Measurements from ENCODE around the gene ZSCAN20. TPM values are rescaled to one million over a fixed set of nuclear protein-coding genes. Genes with fewer than 3 reads are reported as not detected.

ZSCAN20 gene
- total and polyA plus RNA-seq, 2 experiments from 2014 or later = 0.91 to 4.9 TPM

DNA sequence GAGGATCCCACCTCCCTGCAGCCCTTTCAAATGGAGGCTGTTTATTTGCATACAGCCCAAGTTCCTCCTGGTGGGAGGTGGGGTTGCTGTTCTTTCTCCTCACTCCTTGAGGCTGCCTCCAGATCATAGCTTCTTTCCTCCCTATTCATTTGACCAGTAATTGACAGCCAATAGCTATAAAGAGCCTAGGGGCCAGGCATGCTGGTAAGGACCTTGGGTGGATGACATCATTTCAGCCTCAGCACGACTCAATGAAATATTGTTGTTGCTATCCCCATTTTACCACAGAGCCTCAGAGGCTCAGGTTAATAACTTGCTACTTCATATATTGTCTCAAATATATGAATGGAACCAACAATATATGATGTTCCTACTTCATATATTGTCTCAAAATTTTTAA is 31.1 kb downstream of the ZSCAN20 start:
- H3K79me2 ChIP-seq (replicated peaks; ENCODE audit: insufficient read depth) = no peaks in the 10 kb centered on the region
- H4K20me1 ChIP-seq (replicated peaks; ENCODE audit: insufficient read depth) = no peaks in the 10 kb centered on the region
- TF ChIP-seq, protein P1, sequence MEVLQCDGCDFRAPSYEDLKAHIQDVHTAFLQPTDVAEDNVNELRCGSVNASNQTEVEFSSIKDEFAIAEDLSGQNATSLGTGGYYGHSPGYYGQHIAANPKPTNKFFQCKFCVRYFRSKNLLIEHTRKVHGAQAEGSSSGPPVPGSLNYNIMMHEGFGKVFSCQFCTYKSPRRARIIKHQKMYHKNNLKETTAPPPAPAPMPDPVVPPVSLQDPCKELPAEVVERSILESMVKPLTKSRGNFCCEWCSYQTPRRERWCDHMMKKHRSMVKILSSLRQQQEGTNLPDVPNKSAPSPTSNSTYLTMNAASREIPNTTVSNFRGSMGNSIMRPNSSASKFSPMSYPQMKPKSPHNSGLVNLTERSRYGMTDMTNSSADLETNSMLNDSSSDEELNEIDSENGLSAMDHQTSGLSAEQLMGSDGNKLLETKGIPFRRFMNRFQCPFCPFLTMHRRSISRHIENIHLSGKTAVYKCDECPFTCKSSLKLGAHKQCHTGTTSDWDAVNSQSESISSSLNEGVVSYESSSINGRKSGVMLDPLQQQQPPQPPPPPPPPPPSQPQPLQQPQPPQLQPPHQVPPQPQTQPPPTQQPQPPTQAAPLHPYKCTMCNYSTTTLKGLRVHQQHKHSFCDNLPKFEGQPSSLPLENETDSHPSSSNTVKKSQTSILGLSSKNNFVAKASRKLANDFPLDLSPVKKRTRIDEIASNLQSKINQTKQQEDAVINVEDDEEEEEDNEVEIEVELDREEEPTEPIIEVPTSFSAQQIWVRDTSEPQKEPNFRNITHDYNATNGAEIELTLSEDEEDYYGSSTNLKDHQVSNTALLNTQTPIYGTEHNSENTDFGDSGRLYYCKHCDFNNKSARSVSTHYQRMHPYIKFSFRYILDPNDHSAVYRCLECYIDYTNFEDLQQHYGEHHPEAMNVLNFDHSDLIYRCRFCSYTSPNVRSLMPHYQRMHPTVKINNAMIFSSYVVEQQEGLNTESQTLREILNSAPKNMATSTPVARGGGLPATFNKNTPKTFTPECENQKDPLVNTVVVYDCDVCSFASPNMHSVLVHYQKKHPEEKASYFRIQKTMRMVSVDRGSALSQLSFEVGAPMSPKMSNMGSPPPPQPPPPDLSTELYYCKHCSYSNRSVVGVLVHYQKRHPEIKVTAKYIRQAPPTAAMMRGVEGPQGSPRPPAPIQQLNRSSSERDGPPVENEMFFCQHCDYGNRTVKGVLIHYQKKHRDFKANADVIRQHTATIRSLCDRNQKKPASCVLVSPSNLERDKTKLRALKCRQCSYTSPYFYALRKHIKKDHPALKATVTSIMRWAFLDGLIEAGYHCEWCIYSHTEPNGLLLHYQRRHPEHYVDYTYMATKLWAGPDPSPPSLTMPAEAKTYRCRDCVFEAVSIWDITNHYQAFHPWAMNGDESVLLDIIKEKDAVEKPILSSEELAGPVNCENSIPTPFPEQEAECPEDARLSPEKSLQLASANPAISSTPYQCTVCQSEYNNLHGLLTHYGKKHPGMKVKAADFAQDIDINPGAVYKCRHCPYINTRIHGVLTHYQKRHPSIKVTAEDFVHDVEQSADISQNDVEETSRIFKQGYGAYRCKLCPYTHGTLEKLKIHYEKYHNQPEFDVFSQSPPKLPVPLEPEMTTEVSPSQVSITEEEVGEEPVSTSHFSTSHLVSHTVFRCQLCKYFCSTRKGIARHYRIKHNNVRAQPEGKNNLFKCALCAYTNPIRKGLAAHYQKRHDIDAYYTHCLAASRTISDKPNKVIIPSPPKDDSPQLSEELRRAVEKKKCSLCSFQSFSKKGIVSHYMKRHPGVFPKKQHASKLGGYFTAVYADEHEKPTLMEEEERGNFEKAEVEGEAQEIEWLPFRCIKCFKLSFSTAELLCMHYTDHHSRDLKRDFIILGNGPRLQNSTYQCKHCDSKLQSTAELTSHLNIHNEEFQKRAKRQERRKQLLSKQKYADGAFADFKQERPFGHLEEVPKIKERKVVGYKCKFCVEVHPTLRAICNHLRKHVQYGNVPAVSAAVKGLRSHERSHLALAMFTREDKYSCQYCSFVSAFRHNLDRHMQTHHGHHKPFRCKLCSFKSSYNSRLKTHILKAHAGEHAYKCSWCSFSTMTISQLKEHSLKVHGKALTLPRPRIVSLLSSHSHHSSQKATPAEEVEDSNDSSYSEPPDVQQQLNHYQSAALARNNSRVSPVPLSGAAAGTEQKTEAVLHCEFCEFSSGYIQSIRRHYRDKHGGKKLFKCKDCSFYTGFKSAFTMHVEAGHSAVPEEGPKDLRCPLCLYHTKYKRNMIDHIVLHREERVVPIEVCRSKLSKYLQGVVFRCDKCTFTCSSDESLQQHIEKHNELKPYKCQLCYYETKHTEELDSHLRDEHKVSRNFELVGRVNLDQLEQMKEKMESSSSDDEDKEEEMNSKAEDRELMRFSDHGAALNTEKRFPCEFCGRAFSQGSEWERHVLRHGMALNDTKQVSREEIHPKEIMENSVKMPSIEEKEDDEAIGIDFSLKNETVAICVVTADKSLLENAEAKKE (CRISPR knock-in tag; IDR thresholded peaks at IDR 0.05) = no peak
- TF ChIP-seq ZNF331 (CRISPR knock-in tag; IDR thresholded peaks at IDR 0.05; ENCODE audit: low read depth) (no peak), NANOG (IDR thresholded peaks at IDR 0.05; ENCODE audit: borderline replicate concordance) (no peak), STAT1 (IDR thresholded peaks at IDR 0.05; ENCODE audit: unreplicated experiment) (no peak)
- TF ChIP-seq, protein P2, sequence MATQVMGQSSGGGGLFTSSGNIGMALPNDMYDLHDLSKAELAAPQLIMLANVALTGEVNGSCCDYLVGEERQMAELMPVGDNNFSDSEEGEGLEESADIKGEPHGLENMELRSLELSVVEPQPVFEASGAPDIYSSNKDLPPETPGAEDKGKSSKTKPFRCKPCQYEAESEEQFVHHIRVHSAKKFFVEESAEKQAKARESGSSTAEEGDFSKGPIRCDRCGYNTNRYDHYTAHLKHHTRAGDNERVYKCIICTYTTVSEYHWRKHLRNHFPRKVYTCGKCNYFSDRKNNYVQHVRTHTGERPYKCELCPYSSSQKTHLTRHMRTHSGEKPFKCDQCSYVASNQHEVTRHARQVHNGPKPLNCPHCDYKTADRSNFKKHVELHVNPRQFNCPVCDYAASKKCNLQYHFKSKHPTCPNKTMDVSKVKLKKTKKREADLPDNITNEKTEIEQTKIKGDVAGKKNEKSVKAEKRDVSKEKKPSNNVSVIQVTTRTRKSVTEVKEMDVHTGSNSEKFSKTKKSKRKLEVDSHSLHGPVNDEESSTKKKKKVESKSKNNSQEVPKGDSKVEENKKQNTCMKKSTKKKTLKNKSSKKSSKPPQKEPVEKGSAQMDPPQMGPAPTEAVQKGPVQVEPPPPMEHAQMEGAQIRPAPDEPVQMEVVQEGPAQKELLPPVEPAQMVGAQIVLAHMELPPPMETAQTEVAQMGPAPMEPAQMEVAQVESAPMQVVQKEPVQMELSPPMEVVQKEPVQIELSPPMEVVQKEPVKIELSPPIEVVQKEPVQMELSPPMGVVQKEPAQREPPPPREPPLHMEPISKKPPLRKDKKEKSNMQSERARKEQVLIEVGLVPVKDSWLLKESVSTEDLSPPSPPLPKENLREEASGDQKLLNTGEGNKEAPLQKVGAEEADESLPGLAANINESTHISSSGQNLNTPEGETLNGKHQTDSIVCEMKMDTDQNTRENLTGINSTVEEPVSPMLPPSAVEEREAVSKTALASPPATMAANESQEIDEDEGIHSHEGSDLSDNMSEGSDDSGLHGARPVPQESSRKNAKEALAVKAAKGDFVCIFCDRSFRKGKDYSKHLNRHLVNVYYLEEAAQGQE (IDR thresholded peaks at IDR 0.05; ENCODE audit: unreplicated experiment) = no peak
- no peaks in the 10 kb centered on the region for H3K9me2 ChIP-seq (ENCODE audit: insufficient read depth)
- H3K4me3 ChIP-seq = no peak overlapping the region
- peaks cover 3% of the 10 kb centered on the region for H3K27me3 Mint-ChIP-seq (ENCODE audit: insufficient read depth, low read depth, poor library complexity)
- peaks cover 14% of the 10 kb centered on the region for H3K9me3 Mint-ChIP-seq
- H3K4me2 ChIP-seq = no peak overlapping the region
- H3K4me1 ChIP-seq (ENCODE audit: insufficient read depth) = no peaks in the 10 kb centered on the region
- ATAC-seq (no peak), DNase-seq (ENCODE audit: low spot score) (no peak)
- H3K27me3 ChIP-seq (ENCODE audit: insufficient read depth) = no peaks in the 10 kb centered on the region
- no peaks in the 10 kb centered on the region for H3F3A ChIP-seq (replicated peaks; ENCODE audit: low read depth)
- H3K27ac ChIP-seq (ENCODE audit: low read depth) = no peak overlapping the region
- H3K27ac Mint-ChIP-seq = no peak overlapping the region
- H3K4me1 Mint-ChIP-seq = peaks cover 7% of the 10 kb centered on the region
- H3K4me3 Mint-ChIP-seq = no peak overlapping the region
- no peak overlapping the region for H2AFZ ChIP-seq
- no peaks in the 10 kb centered on the region for H3K36me3 ChIP-seq (ENCODE audit: insufficient read depth)
- no peaks in the 10 kb centered on the region; the same call in 2 of the 3 replicates for H3K36me3 Mint-ChIP-seq (ENCODE audit: low read depth)

Data from GM23338 (cell line).